Measurements from ENCODE around the gene AMIGO1. TPM values are rescaled to one million over a fixed set of nuclear protein-coding genes. Genes with fewer than 3 reads are reported as not detected.

The AMIGO1 gene
- 1 to 10 TPM; 2.6 to 8.6 TPM for total RNA-seq

- Histone ChIP-seq H3K4me3 (peak within 1 kb of the TSS; percentile 55 to 56), H3K4me1 (peaks cover 25% of the 10 kb centered on the region), H3K27ac (peak within 1 kb of the TSS in 3 of 4 donors; percentile 22 to 36 (median 30)), H3K27me3 (no peaks in the 10 kb centered on the region), H3K36me3 (replicated peaks in 1 of 2; ENCODE audit: insufficient read depth in 1 of 2, low read depth in 2 of 2) (no peaks in the 10 kb centered on the region), H3K9me3 (no peaks in the 10 kb centered on the region)
- 0 to 1% methylated on average over 12 to 50 of the region's 100 CpGs for WGBS, 2 donors
- ATAC-seq (peak; percentile 88), DNase-seq (peak; percentile 56 to 73 (median 58))
- no peak for TF ChIP-seq CTCF (IDR thresholded peaks at IDR 0.05)
- intact Hi-C loops (cut with DNase I): no loop called here
Measured at GRCh38 chr1:109509176-109510134, at the start of gene AMIGO1. Gene AMIGO1, minus strand, starts transcription at chr1:109509727. Its CDS starts 815 bp downstream, at chr1:109508912.

- intact Hi-C loops (cut with DNase I): no loop called here
- ATAC-seq (no peak), DNase-seq (no peak)
- Histone ChIP-seq H3K4me1 (peaks cover 25% of the 10 kb centered on the region), H3K9me3 (no peaks in the 10 kb centered on the region), H3K36me3 (replicated peaks in 1 of 2; ENCODE audit: insufficient read depth in 1 of 2, low read depth in 2 of 2) (no peaks in the 10 kb centered on the region), H3K27ac (no peak overlapping the region), H3K27me3 (no peaks in the 10 kb centered on the region), H3K4me3 (no peak overlapping the region)
- 78 to 86% methylated on average over 5 of the region's 5 CpGs for WGBS, 2 donors
- TF ChIP-seq POLR2A (IDR thresholded peaks at IDR 0.05): no peak
- no peak for TF ChIP-seq CTCF (IDR thresholded peaks at IDR 0.05)
Measured at GRCh38 chr1:109557520-109557919, 48.0 kb upstream of the AMIGO1 start.

- Histone ChIP-seq H3K4me1 (peaks cover 19% of the 10 kb centered on the region), H3K36me3 (replicated peaks in 1 of 2; ENCODE audit: insufficient read depth in 1 of 2, low read depth in 2 of 2) (no peaks in the 10 kb centered on the region), H3K4me3 (no peak overlapping the region), H3K27me3 (no peaks in the 10 kb centered on the region), H3K27ac (no peak overlapping the region), H3K9me3 (no peaks in the 10 kb centered on the region)
- TF ChIP-seq POLR2A (IDR thresholded peaks at IDR 0.05): no peak
- WGBS, 2 donors: 95 to 100% methylated on average over 2 of the region's 2 CpGs
- intact Hi-C loops (cut with DNase I): no loop called here
- DNase-seq (no peak), ATAC-seq (no peak)
Measured at GRCh38 chr1:109556563-109556962, 47.0 kb upstream of the AMIGO1 start.

- DNase-seq: peak; percentile 96 to 97 (median 96)
- TF ChIP-seq POLR2A (IDR thresholded peaks at IDR 0.05): peak; percentile 98 to 100 (median 99)
- no peak for TF ChIP-seq CTCF (IDR thresholded peaks at IDR 0.05)
- no peaks in the 10 kb centered on the region for H3K36me3 ChIP-seq (replicated peaks in 1 of 2; ENCODE audit: insufficient read depth in 1 of 2, low read depth in 2 of 2)
- ATAC-seq: peak; percentile 94
- peak within 1 kb of the TSS; percentile 94 to 98 (median 98) for H3K27ac ChIP-seq
- intact Hi-C loops (cut with DNase I): loop anchor here (10.0 kb wide), 1 partner anchor 226 kb away; no protein-coding TSS in a partner anchor
- H3K9me3 ChIP-seq: no peaks in the 10 kb centered on the region
- H3K27me3 ChIP-seq: no peaks in the 10 kb centered on the region
- 0 to 1% methylated on average over 52 to 68 of the region's 68 CpGs for WGBS, 2 donors
- peaks cover 32% of the 10 kb centered on the region for H3K4me1 ChIP-seq
- peak within 1 kb of the TSS; percentile 42 to 72 for H3K4me3 ChIP-seq
Measured at GRCh38 chr1:109548321-109549267, 39.1 kb upstream of the AMIGO1 start, which contains the start of gene GNAI3. Gene GNAI3, plus strand, starts transcription at chr1:109548615. Its CDS starts 106 bp downstream, at chr1:109548721.

All from body of pancreas (tissue), 4 donors.